HCT116 (cell line): ENCODE measurements around the gene FAM221B. TPM values are rescaled to one million over a fixed set of nuclear protein-coding genes. Genes with fewer than 3 reads are reported as not detected.
A peak's percentile ranks its signal among the peaks of the same experiment; 100 is the strongest.

Experiments
- ATAC-seq: fragments of 200-7000 bp; cut with Tn5 transposase; 2 replicates; pipeline ENCODE4 v1.9.1; 2020; ENCODE audit warnings: mild to moderate bottlenecking, moderate library complexity
- BruUV-seq: library from RNA; stranded (reverse); fragments of 400-500 nt; replicated peaks from 2 replicates; lab custom pipeline; 2021; lab: Mats Ljungman, UMichigan
- CTCF ChIA-PET: fragments of 300-600 bp; sonication (Branson Sonifier 250); formaldehyde crosslinking; loops from one replicate; lab custom pipeline; 2021; ENCODE audit warnings: antibody characterized with exemption; lab: Charles Lee
- POLR2A ChIA-PET: fragments of 300-600, 350-600 bp; sonication (Branson Sonifier 250); formaldehyde crosslinking; loops from one replicate; lab custom pipeline; 2021; ENCODE audit warnings: antibody characterized with exemption; lab: Charles Lee
- RAD21 ChIA-PET, 2 experiments: fragments of 300-600 bp; sonication (Branson Sonifier 250); formaldehyde crosslinking; loops; one replicate each; lab custom pipeline; 2023; ENCODE audit warnings: low total read pairs in 2 of 2; ENCODE audit not compliant: uncharacterized antibody in 2 of 2, unreplicated experiment in 2 of 2, low non-redundant PET in 1 of 2; lab: Charles Lee
- DNase-seq: peaks from one replicate; pipeline ENCODE4 v3.0.0-alpha.2; 2010; ENCODE audit warnings: low read depth, low spot score
- H2AFZ ChIP-seq: fragments of 200-600 bp; shearing (Covaris generic), sonication (generic); 2 replicates; pipeline ENCODE4 v1.6.1; 2017; ENCODE audit warnings: low read depth, mixed run types, mixed read lengths, antibody characterized with exemption, low read length; ENCODE audit not compliant: poor library complexity, severe bottlenecking
- H3K27ac ChIP-seq: 2 replicates; pipeline ENCODE4 v1.5.1; 2012; ENCODE audit warnings: low read depth, low read length
- H3K27me3 ChIP-seq: fragments of 200-600 bp; sonication (generic); 2 replicates; pipeline ENCODE4 v1.6.1; 2016; ENCODE audit warnings: mixed run types, low read length, mixed read lengths; ENCODE audit not compliant: insufficient read depth
- H3K36me3 ChIP-seq, 2 experiments: fragments of 200-500 bp in 1 of 2; fragments of 200-600 bp in 1 of 2; sonication (Bioruptor generic) in 1 of 2; sonication (generic) in 1 of 2; 2 replicates each; pipeline versions ENCODE4 v1.5.1 to v1.6.1; 2014 to 2016; ENCODE audit warnings: low read length in 2 of 2, inconsistent platforms in 1 of 2, mixed read lengths in 1 of 2, mixed run types in 1 of 2; ENCODE audit not compliant: insufficient read depth in 2 of 2, control insufficient read depth in 1 of 2
- H3K4me1 ChIP-seq, 2 experiments: fragments of 200-600 bp in 1 of 2; sonication (generic) in 1 of 2; 2 replicates each; pipeline versions ENCODE4 v1.5.1 to v1.6.1; 2012 to 2017; ENCODE audit warnings: low read length in 2 of 2, inconsistent platforms in 1 of 2, mild to moderate bottlenecking in 1 of 2, mixed read lengths in 1 of 2, mixed run types in 1 of 2, moderate library complexity in 1 of 2; ENCODE audit not compliant: insufficient read depth in 2 of 2, control insufficient read depth in 1 of 2
- H3K4me2 ChIP-seq: fragments of 200-600 bp; sonication (generic); 2 replicates; pipeline ENCODE4 v1.6.1; 2017; ENCODE audit warnings: mixed run types, low read length, mixed read lengths
- H3K4me3 ChIP-seq, 2 experiments: fragments of 200-600 bp in 1 of 2; sonication (generic) in 1 of 2; replicated peaks in 1 of 2; 2 replicates each; pipeline ENCODE4 v1.5.1; 2011 to 2016; ENCODE audit warnings: low read length in 2 of 2, control low read depth in 1 of 2, low read depth in 1 of 2, mild to moderate bottlenecking in 1 of 2, mixed read lengths in 1 of 2, mixed run types in 1 of 2
- H3K79me2 ChIP-seq: fragments of 200-600 bp; sonication (generic); 2 replicates; pipeline ENCODE4 v1.6.1; 2017; ENCODE audit warnings: mild to moderate bottlenecking, mixed run types, low read length, moderate library complexity, mixed read lengths; ENCODE audit not compliant: insufficient read depth
- H3K9ac ChIP-seq: fragments of 200-600 bp; sonication (generic); 2 replicates; pipeline ENCODE4 v1.6.1; 2016; ENCODE audit warnings: low read length, mixed read lengths
- H3K9me2 ChIP-seq: fragments of 200-600 bp; sonication (generic), shearing (Covaris generic); 2 replicates; pipeline ENCODE4 v1.6.1; 2017; ENCODE audit warnings: mixed run types, mild to moderate bottlenecking, moderate library complexity; ENCODE audit not compliant: insufficient read depth
- H3K9me3 ChIP-seq, 2 experiments: fragments of 200-500 bp in 1 of 2; fragments of 200-600 bp in 1 of 2; sonication (Bioruptor generic) in 1 of 2; sonication (generic) in 1 of 2; 2 replicates each; pipeline ENCODE4 v1.6.1; 2014 to 2017; ENCODE audit warnings: low read length in 2 of 2, mixed read lengths in 2 of 2, inconsistent platforms in 1 of 2, low read depth in 1 of 2, mild to moderate bottlenecking in 1 of 2, mixed run types in 1 of 2, moderate library complexity in 1 of 2; ENCODE audit not compliant: control insufficient read depth in 1 of 2, insufficient read depth in 1 of 2
- H4K20me1 ChIP-seq: fragments of 200-600 bp; sonication (generic), shearing (Covaris generic); 2 replicates; pipeline ENCODE4 v1.6.1; 2017; ENCODE audit warnings: mixed run types, mild to moderate bottlenecking, moderate library complexity; ENCODE audit not compliant: insufficient read depth
- ATF3 ChIP-seq: IDR thresholded peaks from 2 replicates; pipeline ENCODE4 v1.6.1; 2012
- CBX3 ChIP-seq: IDR thresholded peaks from 2 replicates; pipeline ENCODE4 v1.6.1; 2012; ENCODE audit warnings: low read depth
- CTCF ChIP-seq, 3 experiments: fragments of 200-600 bp in 1 of 3; sonication (generic) in 1 of 3; IDR thresholded peaks in 2 of 3; conservative IDR thresholded peaks in 1 of 3; 2 replicates each; pipeline ENCODE4 v1.5.1; 2012 to 2017; ENCODE audit warnings: low read depth in 2 of 3, low read length in 2 of 3, antibody characterized with exemption in 1 of 3, borderline replicate concordance in 1 of 3, control low read depth in 1 of 3, mild to moderate bottlenecking in 1 of 3, mixed read lengths in 1 of 3, mixed run types in 1 of 3, moderate library complexity in 1 of 3; ENCODE audit not compliant: insufficient read depth in 1 of 3
- JUND ChIP-seq: IDR thresholded peaks from 2 replicates; pipeline ENCODE4 v1.6.1; 2012
- POLR2A ChIP-seq: IDR thresholded peaks from 2 replicates; pipeline ENCODE4 v1.7.0; 2011; ENCODE audit warnings: borderline replicate concordance; ENCODE audit not compliant: insufficient read depth, insufficient read length; ENCODE audit errors: extremely low read depth
- RAD21 ChIP-seq: IDR thresholded peaks from 2 replicates; pipeline ENCODE4 v1.6.1; 2012; ENCODE audit warnings: low read depth, mild to moderate bottlenecking
- SIN3A ChIP-seq: IDR thresholded peaks from 2 replicates; pipeline ENCODE4 v1.6.1; 2012; ENCODE audit warnings: low read depth
- SP1 ChIP-seq: IDR thresholded peaks from 2 replicates; pipeline ENCODE4 v1.6.1; 2012; ENCODE audit warnings: low read depth
- YY1 ChIP-seq: IDR thresholded peaks from 2 replicates; pipeline ENCODE4 v1.6.1; 2011; ENCODE audit warnings: low read length, low read depth, moderate library complexity, mild to moderate bottlenecking; ENCODE audit not compliant: insufficient replicate concordance; ENCODE audit errors: extremely low read depth
- intact Hi-C: fragments of 100-400 bp; cut with micrococcal nuclease; formaldehyde crosslinking; loops from 2 replicates; pipeline ENCODE4 v1.10.0; 2022
- total RNA-seq: library from RNA; stranded (reverse); gene quantifications from one replicate; pipeline ENCODE4 v1.2.1, GENCODE V29; 2021; ENCODE audit not compliant: unreplicated experiment

Gene FAM221B
- total RNA-seq, 1 experiment from 2014 or later: not detected

GRCh38 chr9:35826071-35826701 lies 2.3 kb downstream of the FAM221B start:
- H2AFZ ChIP-seq: peak overlapping the region; percentile 49
- DNase-seq (peak; percentile 44), ATAC-seq (peak; percentile 60)
- no peaks in the 10 kb centered on the region for H3K36me3 ChIP-seq
- H3K9ac ChIP-seq: no peak overlapping the region
- no peaks in the 10 kb centered on the region for H3K9me3 ChIP-seq
- peak overlapping the region; percentile 8 for H3K4me2 ChIP-seq
- POLR2A ChIA-PET: no interaction called here
- intact Hi-C loops: loop anchor here (1.0 kb wide), 2 partner anchors 56 to 197 kb away; no protein-coding TSS in a partner anchor
- no peaks in the 10 kb centered on the region for H3K9me2 ChIP-seq
- BruUV-seq: no TSS peak
- H3K4me3 ChIP-seq: no peak overlapping the region
- H4K20me1 ChIP-seq: no peaks in the 10 kb centered on the region
- RAD21 ChIA-PET: interaction anchor here (0.9 to 1.1 kb wide), 2 partner anchors 36 to 56 kb away, joined by 3 to 11 read pairs; no protein-coding TSS in a partner anchor
- CTCF ChIA-PET: interaction anchor here (0.6 to 1.5 kb wide), 14 partner anchors 9 to 209 kb away, joined by 3 to 30 read pairs (median 5); partner anchors contain the start of genes CREB3, HINT2, NPR2 and SPAG8
- TF ChIP-seq CTCF (IDR thresholded peaks at IDR 0.05 in 2 of 3, conservative IDR thresholded peaks at IDR 0.05 in 1 of 3; ENCODE audit: borderline replicate concordance in 1 of 3, insufficient read depth in 1 of 3, low read depth in 2 of 3, low read length in 2 of 3) (peak; percentile 83 to 95 (median 89)), JUND (no peak), ATF3 (no peak), SP1 (no peak), YY1 (peak; percentile 20), SIN3A (no peak), POLR2A (no peak), CBX3 (no peak), RAD21 (peak; percentile 72)
- TF ChIP-seq, all 23 proteins: peak for 3
- Histone ChIP-seq H3K4me1 (peaks cover 3 to 20% of the 10 kb centered on the region in 2 experiments; a peak in 3 of 4 replicates), H3K27me3 (no peaks in the 10 kb centered on the region), H3K27ac (peak overlapping the region; percentile 5; the same call in 1 of the 2 replicates), H3K79me2 (no peaks in the 10 kb centered on the region)
